ENCODE results near the gene DLG2.

The DLG2 gene

GRCh38 chr11:84194696-84195095 is 1432.4 kb downstream of the DLG2 start:
- Histone ChIP-seq H3K27me3 (replicated peaks; ENCODE audit: control insufficient read depth, insufficient read depth, low read length, poor library complexity, severe bottlenecking) (no peaks in the 10 kb centered on the region), H3K36me3 (ENCODE audit: control insufficient read depth, insufficient read depth, low read length) (no peaks in the 10 kb centered on the region), H3K27ac (ENCODE audit: insufficient read depth, low read length, poor library complexity, severe bottlenecking) (no peak overlapping the region), H3K4me3 (ENCODE audit: insufficient read depth, low read depth, low read length, poor library complexity, severe bottlenecking) (no peak overlapping the region), H3K4me1 (ENCODE audit: control insufficient read depth, insufficient read depth, low read length, poor library complexity, severe bottlenecking) (no peaks in the 10 kb centered on the region), H3K9me3 (ENCODE audit: control insufficient read depth, low read length) (no peaks in the 10 kb centered on the region)
- DNase-seq = no peak

- H3K4me1 ChIP-seq (ENCODE audit: control insufficient read depth, insufficient read depth, low read length, poor library complexity, severe bottlenecking) = no peaks in the 10 kb centered on the region
- H3K36me3 ChIP-seq (ENCODE audit: control insufficient read depth, insufficient read depth, low read length) = no peaks in the 10 kb centered on the region
- H3K4me3 ChIP-seq (ENCODE audit: insufficient read depth, low read depth, low read length, poor library complexity, severe bottlenecking) = no peak overlapping the region
- no peak overlapping the region for H3K27ac ChIP-seq (ENCODE audit: insufficient read depth, low read length, poor library complexity, severe bottlenecking)
- H3K27me3 ChIP-seq (replicated peaks; ENCODE audit: control insufficient read depth, insufficient read depth, low read length, poor library complexity, severe bottlenecking) = no peaks in the 10 kb centered on the region
- DNase-seq = no peak
- no peaks in the 10 kb centered on the region for H3K9me3 ChIP-seq (ENCODE audit: control insufficient read depth, low read length)
These were observed 1433.4 kb downstream of the DLG2 start for GRCh38 chr11:84193706-84194105.

- no peak for DNase-seq
These were observed 1438.6 kb downstream of the DLG2 start for GRCh38 chr11:84188521-84188920.

GRCh38 chr11:84173078-84173477 is 1454.1 kb downstream of the DLG2 start:
- Histone ChIP-seq H3K27ac (ENCODE audit: insufficient read depth, low read length, poor library complexity, severe bottlenecking) (no peak overlapping the region), H3K4me1 (ENCODE audit: control insufficient read depth, insufficient read depth, low read length, poor library complexity, severe bottlenecking) (no peaks in the 10 kb centered on the region), H3K9me3 (ENCODE audit: control insufficient read depth, low read length) (no peaks in the 10 kb centered on the region), H3K27me3 (replicated peaks; ENCODE audit: control insufficient read depth, insufficient read depth, low read length, poor library complexity, severe bottlenecking) (no peaks in the 10 kb centered on the region), H3K4me3 (ENCODE audit: insufficient read depth, low read depth, low read length, poor library complexity, severe bottlenecking) (no peak overlapping the region), H3K36me3 (ENCODE audit: control insufficient read depth, insufficient read depth, low read length) (no peaks in the 10 kb centered on the region)
- no peak for DNase-seq

More at GRCh38 chr11:84188521-84188920, 1438.6 kb downstream of the DLG2 start:
- Histone ChIP-seq H3K36me3 (ENCODE audit: control insufficient read depth, insufficient read depth, low read length) (no peaks in the 10 kb centered on the region), H3K27ac (ENCODE audit: insufficient read depth, low read length, poor library complexity, severe bottlenecking) (no peak overlapping the region), H3K27me3 (replicated peaks; ENCODE audit: control insufficient read depth, insufficient read depth, low read length, poor library complexity, severe bottlenecking) (no peaks in the 10 kb centered on the region), H3K4me3 (ENCODE audit: insufficient read depth, low read depth, low read length, poor library complexity, severe bottlenecking) (no peak overlapping the region), H3K4me1 (ENCODE audit: control insufficient read depth, insufficient read depth, low read length, poor library complexity, severe bottlenecking) (no peaks in the 10 kb centered on the region), H3K9me3 (ENCODE audit: control insufficient read depth, low read length) (no peaks in the 10 kb centered on the region)

- Histone ChIP-seq H3K4me1 (ENCODE audit: control insufficient read depth, insufficient read depth, low read length, poor library complexity, severe bottlenecking) (no peaks in the 10 kb centered on the region), H3K4me3 (ENCODE audit: insufficient read depth, low read depth, low read length, poor library complexity, severe bottlenecking) (no peak overlapping the region), H3K27ac (ENCODE audit: insufficient read depth, low read length, poor library complexity, severe bottlenecking) (no peak overlapping the region), H3K36me3 (ENCODE audit: control insufficient read depth, insufficient read depth, low read length) (no peaks in the 10 kb centered on the region), H3K9me3 (ENCODE audit: control insufficient read depth, low read length) (no peaks in the 10 kb centered on the region), H3K27me3 (replicated peaks; ENCODE audit: control insufficient read depth, insufficient read depth, low read length, poor library complexity, severe bottlenecking) (no peaks in the 10 kb centered on the region)
- DNase-seq = no peak
These were observed 1462.0 kb downstream of the DLG2 start for GRCh38 chr11:84165139-84165538.

GRCh38 chr11:84164728-84165127 is 1462.4 kb downstream of the DLG2 start:
- Histone ChIP-seq H3K27me3 (replicated peaks; ENCODE audit: control insufficient read depth, insufficient read depth, low read length, poor library complexity, severe bottlenecking) (no peaks in the 10 kb centered on the region), H3K4me3 (ENCODE audit: insufficient read depth, low read depth, low read length, poor library complexity, severe bottlenecking) (no peak overlapping the region), H3K27ac (ENCODE audit: insufficient read depth, low read length, poor library complexity, severe bottlenecking) (no peak overlapping the region), H3K36me3 (ENCODE audit: control insufficient read depth, insufficient read depth, low read length) (no peaks in the 10 kb centered on the region), H3K4me1 (ENCODE audit: control insufficient read depth, insufficient read depth, low read length, poor library complexity, severe bottlenecking) (no peaks in the 10 kb centered on the region), H3K9me3 (ENCODE audit: control insufficient read depth, low read length) (no peaks in the 10 kb centered on the region)
- DNase-seq = no peak

- Histone ChIP-seq H3K9me3 (ENCODE audit: control insufficient read depth, low read length) (no peaks in the 10 kb centered on the region), H3K4me3 (ENCODE audit: insufficient read depth, low read depth, low read length, poor library complexity, severe bottlenecking) (no peak overlapping the region), H3K27me3 (replicated peaks; ENCODE audit: control insufficient read depth, insufficient read depth, low read length, poor library complexity, severe bottlenecking) (no peaks in the 10 kb centered on the region), H3K27ac (ENCODE audit: insufficient read depth, low read length, poor library complexity, severe bottlenecking) (no peak overlapping the region), H3K4me1 (ENCODE audit: control insufficient read depth, insufficient read depth, low read length, poor library complexity, severe bottlenecking) (no peaks in the 10 kb centered on the region), H3K36me3 (ENCODE audit: control insufficient read depth, insufficient read depth, low read length) (no peaks in the 10 kb centered on the region)
- no peak for DNase-seq
These were observed 1464.0 kb downstream of the DLG2 start for GRCh38 chr11:84163116-84163515.

GRCh38 chr11:84157639-84158038 is 1469.5 kb downstream of the DLG2 start:
- H3K9me3 ChIP-seq (ENCODE audit: control insufficient read depth, low read length) = no peaks in the 10 kb centered on the region
- no peak overlapping the region for H3K4me3 ChIP-seq (ENCODE audit: insufficient read depth, low read depth, low read length, poor library complexity, severe bottlenecking)
- no peak for DNase-seq
- H3K27ac ChIP-seq (ENCODE audit: insufficient read depth, low read length, poor library complexity, severe bottlenecking) = no peak overlapping the region
- H3K4me1 ChIP-seq (ENCODE audit: control insufficient read depth, insufficient read depth, low read length, poor library complexity, severe bottlenecking) = no peaks in the 10 kb centered on the region
- H3K36me3 ChIP-seq (ENCODE audit: control insufficient read depth, insufficient read depth, low read length) = no peaks in the 10 kb centered on the region
- H3K27me3 ChIP-seq (replicated peaks; ENCODE audit: control insufficient read depth, insufficient read depth, low read length, poor library complexity, severe bottlenecking) = no peaks in the 10 kb centered on the region

- no peak overlapping the region for H3K27ac ChIP-seq (ENCODE audit: insufficient read depth, low read length, poor library complexity, severe bottlenecking)
- no peaks in the 10 kb centered on the region for H3K27me3 ChIP-seq (replicated peaks; ENCODE audit: control insufficient read depth, insufficient read depth, low read length, poor library complexity, severe bottlenecking)
- DNase-seq = no peak
- H3K4me3 ChIP-seq (ENCODE audit: insufficient read depth, low read depth, low read length, poor library complexity, severe bottlenecking) = no peak overlapping the region
- H3K4me1 ChIP-seq (ENCODE audit: control insufficient read depth, insufficient read depth, low read length, poor library complexity, severe bottlenecking) = no peaks in the 10 kb centered on the region
- no peaks in the 10 kb centered on the region for H3K36me3 ChIP-seq (ENCODE audit: control insufficient read depth, insufficient read depth, low read length)
- H3K9me3 ChIP-seq (ENCODE audit: control insufficient read depth, low read length) = no peaks in the 10 kb centered on the region
These were observed 1480.3 kb downstream of the DLG2 start for GRCh38 chr11:84146826-84147225.

- no peak for DNase-seq
- no peaks in the 10 kb centered on the region for H3K4me1 ChIP-seq (ENCODE audit: control insufficient read depth, insufficient read depth, low read length, poor library complexity, severe bottlenecking)
- no peaks in the 10 kb centered on the region for H3K36me3 ChIP-seq (ENCODE audit: control insufficient read depth, insufficient read depth, low read length)
- H3K27ac ChIP-seq (ENCODE audit: insufficient read depth, low read length, poor library complexity, severe bottlenecking) = no peak overlapping the region
- no peaks in the 10 kb centered on the region for H3K9me3 ChIP-seq (ENCODE audit: control insufficient read depth, low read length)
- H3K27me3 ChIP-seq (replicated peaks; ENCODE audit: control insufficient read depth, insufficient read depth, low read length, poor library complexity, severe bottlenecking) = no peaks in the 10 kb centered on the region
- no peak overlapping the region for H3K4me3 ChIP-seq (ENCODE audit: insufficient read depth, low read depth, low read length, poor library complexity, severe bottlenecking)
These were observed 1481.4 kb downstream of the DLG2 start for GRCh38 chr11:84145616-84146185.

Data from effector memory CD4-positive, alpha-beta T cell (primary cell).